Neural progenitor cell (in vitro differentiated cells): Measurements from ENCODE around the gene OR56A3. TPM values are rescaled to one million over a fixed set of nuclear protein-coding genes. Genes with fewer than 3 reads are reported as not detected.
"Not testable (repeated sequence)": the region's sequence is repeated elsewhere in the genome, so short reads cannot be mapped to it uniquely, and the experiment has no call there.

Experiments
- DNase-seq: peaks from one replicate; pipeline ENCODE4 v3.0.0-alpha.2; 2016; ENCODE audit warnings: low spot score
- H2AFZ ChIP-seq: fragments of 200-600 bp; sonication (generic); replicated peaks from 2 replicates; pipeline ENCODE4 v1.6.1; 2016; ENCODE audit warnings: antibody characterized with exemption
- H3F3A ChIP-seq: fragments of 200-600 bp; sonication (generic); 2 replicates; pipeline ENCODE4 v1.6.1; 2016; ENCODE audit warnings: antibody characterized with exemption, low read depth
- H3K27ac ChIP-seq: fragments of 200-600 bp; sonication (generic); 2 replicates; pipeline ENCODE4 v1.5.1; 2016; ENCODE audit warnings: mild to moderate bottlenecking
- H3K27me3 ChIP-seq: fragments of 200-600 bp; sonication (generic); 2 replicates; pipeline ENCODE4 v1.6.1; 2016; ENCODE audit warnings: mild to moderate bottlenecking, moderate library complexity
- H3K36me3 ChIP-seq: fragments of 200-600 bp; sonication (generic); 2 replicates; pipeline ENCODE4 v1.5.1; 2016
- H3K4me1 ChIP-seq: fragments of 200-600 bp; sonication (generic); 2 replicates; pipeline ENCODE4 v1.6.1; 2016; ENCODE audit warnings: mixed run types
- H3K4me2 ChIP-seq: fragments of 200-600 bp; sonication (generic); 2 replicates; pipeline ENCODE4 v1.6.1; 2016
- H3K4me3 ChIP-seq: fragments of 200-600 bp; sonication (generic); 2 replicates; pipeline ENCODE4 v1.5.1; 2016
- H3K79me2 ChIP-seq: fragments of 200-600 bp; sonication (generic); 2 replicates; pipeline ENCODE4 v1.6.1; 2016; ENCODE audit warnings: low read depth
- H3K9ac ChIP-seq: fragments of 200-600 bp; sonication (generic); 2 replicates; pipeline ENCODE4 v1.6.1; 2016
- H3K9me3 ChIP-seq: fragments of 200-600 bp; sonication (generic); 2 replicates; pipeline ENCODE4 v1.5.1; 2016; ENCODE audit warnings: low read depth
- H4K20me1 ChIP-seq: fragments of 200-600 bp; sonication (generic); 2 replicates; pipeline ENCODE4 v1.6.1; 2016; ENCODE audit warnings: low read depth
- H3K27ac Mint-ChIP-seq: 3 replicates; pipeline ENCODE4 v1.8.0; 2021; ENCODE audit warnings: mixed read lengths
- H3K27me3 Mint-ChIP-seq: 2 replicates; pipeline ENCODE4 v1.8.0; 2022; ENCODE audit warnings: low read depth, mild to moderate bottlenecking, inconsistent platforms, moderate library complexity, mixed read lengths; ENCODE audit not compliant: insufficient read depth
- H3K36me3 Mint-ChIP-seq: 3 replicates; pipeline ENCODE4 v1.8.0; 2021; ENCODE audit warnings: mixed read lengths
- H3K4me1 Mint-ChIP-seq: 3 replicates; pipeline ENCODE4 v1.8.0; 2021; ENCODE audit warnings: mixed read lengths
- H3K4me3 Mint-ChIP-seq: 3 replicates; pipeline ENCODE4 v1.8.0; 2021; ENCODE audit warnings: mild to moderate bottlenecking, moderate library complexity, mixed read lengths
- H3K9me3 Mint-ChIP-seq: 3 replicates; pipeline ENCODE4 v1.8.0; 2020; ENCODE audit warnings: mixed read lengths
- CTCF ChIP-seq: fragments of 200-600 bp; sonication (generic); IDR thresholded peaks from 2 replicates; pipeline ENCODE4 v1.5.1; 2017; ENCODE audit warnings: antibody characterized with exemption, mild to moderate bottlenecking
- EZH2 ChIP-seq: fragments of 200-600 bp; sonication (generic); IDR thresholded peaks from 2 replicates; pipeline ENCODE4 v1.6.1; 2017; ENCODE audit warnings: antibody characterized with exemption, mild to moderate bottlenecking, moderate library complexity
- EZH2phosphoT487 ChIP-seq: fragments of 200-600 bp; sonication (generic); IDR thresholded peaks from 2 replicates; pipeline ENCODE4 v1.6.1; 2017; ENCODE audit warnings: antibody characterized with exemption
- total RNA-seq: library from RNA; depleted of rRNA; stranded (reverse); fragments of >200 nt; gene quantifications from 2 replicates; pipeline ENCODE4 v1.2.3, GENCODE V29; 2015; ENCODE audit warnings: low replicate concordance

Gene OR56A3
- total RNA-seq, 1 donor from 2014 or later = not detected

GRCh38 chr11:5938603-5938965 is 3.5 kb upstream of the OR56A3 start:
- Histone ChIP-seq H3K27ac (no peak overlapping the region), H3K4me3 (no peak overlapping the region), H3K27me3 (no peaks in the 10 kb centered on the region), H3K4me2 (no peak overlapping the region), H3K4me1 (no peaks in the 10 kb centered on the region), H2AFZ (no peak overlapping the region), H3F3A (no peaks in the 10 kb centered on the region), H3K36me3 (no peaks in the 10 kb centered on the region), H3K9ac (no peak overlapping the region), H3K79me2 (no peaks in the 10 kb centered on the region), H3K9me3 (no peaks in the 10 kb centered on the region), H4K20me1 (no peaks in the 10 kb centered on the region)
- Mint-ChIP-seq H3K9me3 (peaks cover 14% of the 10 kb centered on the region), H3K27me3 (peaks cover 5% of the 10 kb centered on the region), H3K36me3 (no peaks in the 10 kb centered on the region), H3K4me3 (no peak overlapping the region), H3K27ac (no peak overlapping the region), H3K4me1 (no peaks in the 10 kb centered on the region)
- DNase-seq = no peak
- TF ChIP-seq EZH2phosphoT487 (no peak), CTCF (no peak), EZH2 (no peak)

- Histone ChIP-seq H3F3A (no peaks in the 10 kb centered on the region), H3K27ac (no peak overlapping the region), H3K27me3 (no peaks in the 10 kb centered on the region), H3K4me3 (no peak overlapping the region), H3K9ac (no peak overlapping the region), H3K79me2 (no peaks in the 10 kb centered on the region), H4K20me1 (no peaks in the 10 kb centered on the region), H3K4me1 (no peaks in the 10 kb centered on the region), H3K36me3 (no peaks in the 10 kb centered on the region), H2AFZ (no peak overlapping the region), H3K9me3 (no peaks in the 10 kb centered on the region), H3K4me2 (no peak overlapping the region)
- no peak for DNase-seq
- H3K4me3 Mint-ChIP-seq = no peak overlapping the region
- H3K9me3 Mint-ChIP-seq = peaks cover 12% of the 10 kb centered on the region
- H3K36me3 Mint-ChIP-seq = no peaks in the 10 kb centered on the region
- H3K27me3 Mint-ChIP-seq = peaks cover 4% of the 10 kb centered on the region
- H3K27ac Mint-ChIP-seq = no peak overlapping the region
- H3K4me1 Mint-ChIP-seq = no peaks in the 10 kb centered on the region
- TF ChIP-seq CTCF = no peak
- TF ChIP-seq EZH2 = no peak
- TF ChIP-seq EZH2phosphoT487 = no peak
Measured at GRCh38 chr11:5940748-5941147, 1.3 kb upstream of the OR56A3 start.

- H3K27me3 ChIP-seq = no peaks in the 10 kb centered on the region
- no peaks in the 10 kb centered on the region for H3K9me3 ChIP-seq
Measured at GRCh38 chr11:5955586-5955985, 13.5 kb downstream of the OR56A3 start.

GRCh38 chr11:5960704-5961320 is 18.8 kb downstream of the OR56A3 start:
- not testable (repeated sequence) for H3F3A ChIP-seq, DNase-seq, H2AFZ ChIP-seq, H3K27me3 Mint-ChIP-seq, H3K27ac Mint-ChIP-seq, H3K4me2 ChIP-seq, H3K9me3 ChIP-seq, H3K4me3 Mint-ChIP-seq, H3K9ac ChIP-seq, H3K36me3 ChIP-seq, H3K27me3 ChIP-seq, H3K4me1 Mint-ChIP-seq, H3K79me2 ChIP-seq, H3K4me3 ChIP-seq, H3K27ac ChIP-seq, H4K20me1 ChIP-seq, H3K36me3 Mint-ChIP-seq, H3K4me1 ChIP-seq
- peaks cover 32% of the 10 kb centered on the region for H3K9me3 Mint-ChIP-seq

More at GRCh38 chr11:5955586-5955985, 13.5 kb downstream of the OR56A3 start:
- no peaks in the 10 kb centered on the region for H3K27me3 Mint-ChIP-seq
- Histone ChIP-seq H3K4me2 (no peak overlapping the region), H3K36me3 (no peaks in the 10 kb centered on the region), H3K9ac (no peak overlapping the region), H4K20me1 (no peaks in the 10 kb centered on the region), H3K4me3 (no peak overlapping the region), H3K27ac (no peak overlapping the region), H3F3A (no peaks in the 10 kb centered on the region), H2AFZ (no peak overlapping the region), H3K79me2 (no peaks in the 10 kb centered on the region), H3K4me1 (no peaks in the 10 kb centered on the region)
- no peaks in the 10 kb centered on the region for H3K4me1 Mint-ChIP-seq
- DNase-seq = no peak
- H3K36me3 Mint-ChIP-seq = no peaks in the 10 kb centered on the region
- no peak overlapping the region for H3K4me3 Mint-ChIP-seq
- TF ChIP-seq EZH2phosphoT487 = no peak
- TF ChIP-seq CTCF = no peak
- TF ChIP-seq EZH2 = no peak
- peaks cover 10% of the 10 kb centered on the region for H3K9me3 Mint-ChIP-seq
- H3K27ac Mint-ChIP-seq = no peak overlapping the region
